ENCODE data around the gene DOK6. TPM values are rescaled to one million over a fixed set of nuclear protein-coding genes. Genes with fewer than 3 reads are reported as not detected.

The DOK6 gene
- total and polyA plus RNA-seq, 2 of the 13 experiments (the other 11 are each of a cell fraction or from before 2014, with no cell fraction given): 17.0 to 17.2 TPM

GRCh38 chr18:69758458-69758857 is 357.8 kb downstream of the DOK6 start:
- H3K4me1 ChIP-seq (ENCODE audit: insufficient read depth, low read length): peaks cover 42% of the 10 kb centered on the region
- H3K9me3 ChIP-seq (ENCODE audit: low read length): peaks cover 9% of the 10 kb centered on the region; the same call in 1 of the 2 replicates
- in situ Hi-C loops (cut with HindIII; ENCODE audit: extremely low pct_ligation_motif_present, low pct_unique_long_range_greater_than_20kb) (loop anchor here (25.0 kb wide), 1 partner anchor 396 kb away; no protein-coding TSS in a partner anchor), intact Hi-C loops (cut with micrococcal nuclease; ENCODE audit: unreplicated experiment) (loop anchor here (10.0 kb wide), 1 partner anchor 66 kb away; no protein-coding TSS in a partner anchor)
- H3K27me3 ChIP-seq (ENCODE audit: control insufficient read depth in 1 of 2, insufficient read depth in 2 of 2, low read length in 2 of 2): no peaks in the 10 kb centered on the region
- H3K36me3 ChIP-seq (replicated peaks in 1 of 2; ENCODE audit: control insufficient read depth in 1 of 2, insufficient read depth in 2 of 2, low read length in 2 of 2): no peaks in the 10 kb centered on the region; a peak in 1 of 5 replicates
- H2AFZ ChIP-seq (ENCODE audit: low read length): no peak overlapping the region
- FAIRE-seq: no peak
- no peak for ATAC-seq
- ChIA-PET POLR2A (no interaction called here), CTCF (ENCODE audit: low intra/inter-chr PET ratio, low total read pairs) (no interaction called here)
- no peaks in the 10 kb centered on the region for H3K79me2 ChIP-seq (ENCODE audit: insufficient read depth, low read length)
- H3K27ac ChIP-seq (ENCODE audit: extremely low read length, insufficient read depth, low read length): no peak overlapping the region
- no peaks in the 10 kb centered on the region for H4K20me1 ChIP-seq (ENCODE audit: insufficient read depth, low read length)
- BruUV-seq (replicated peaks): no TSS peak
- no peak for DNase-seq (ENCODE audit: low spot score)
- no peak overlapping the region for H3K4me2 ChIP-seq (ENCODE audit: low read depth, low read length)
- no peak overlapping the region for H3K4me3 ChIP-seq (replicated peaks in 1 of 3; ENCODE audit: insufficient read depth in 1 of 3, low read depth in 2 of 3, low read length in 3 of 3)
- TF ChIP-seq ZFYVE20 (CRISPR knock-in tag; IDR thresholded peaks at IDR 0.05; ENCODE audit: borderline replicate concordance, low read depth): no peak
- TF ChIP-seq NAIF1 (CRISPR knock-in tag; IDR thresholded peaks at IDR 0.05; ENCODE audit: borderline replicate concordance): no peak
- TF ChIP-seq NCOA5 (CRISPR knock-in tag; IDR thresholded peaks at IDR 0.05): no peak
- TF ChIP-seq ARID5B (CRISPR knock-in tag; IDR thresholded peaks at IDR 0.05): no peak
- no peak for TF ChIP-seq PLSCR1 (CRISPR knock-in tag; IDR thresholded peaks at IDR 0.05; ENCODE audit: borderline replicate concordance)
- no peak for TF ChIP-seq MLX (CRISPR knock-in tag; IDR thresholded peaks at IDR 0.05)
- no peak for TF ChIP-seq MBD4 (IDR thresholded peaks at IDR 0.05; ENCODE audit: borderline replicate concordance, low read length)
- H3K9ac ChIP-seq (ENCODE audit: insufficient read depth, low read depth, low read length): no peak overlapping the region
